ENCODE results near the gene NR2F6. TPM values are rescaled to one million over a fixed set of nuclear protein-coding genes. Genes with fewer than 3 reads are reported as not detected.
"Not testable (repeated sequence)": the region's sequence is repeated elsewhere in the genome, so short reads cannot be mapped to it uniquely, and the experiment has no call there.

The NR2F6 gene
- total RNA-seq, 1 donor from 2014 or later = 59.1 TPM

GRCh38 chr19:17281391-17282304, 35.9 kb upstream of the NR2F6 start, which contains the start of gene ANKLE1:
Gene ANKLE1, plus strand, starts transcription at chr19:17281901. Its CDS starts 20 bp downstream, at chr19:17281921.
- peak within 1 kb of the TSS; percentile 59 for H3K4me3 Mint-ChIP-seq
- DNase-seq (ENCODE audit: low spot score in 2 of 2, unreplicated experiment in 2 of 2) = peak in 1 of 2 experiments; percentile 52
- H3K4me1 Mint-ChIP-seq = peaks cover 2% of the 10 kb centered on the region
- TF ChIP-seq CTCF (IDR thresholded peaks at IDR 0.05; ENCODE audit: unreplicated experiment) = no peak
- H3K9me3 Mint-ChIP-seq = no peaks in the 10 kb centered on the region
- no peak within 1 kb of the TSS for H3K27ac Mint-ChIP-seq
- peaks cover 11% of the 10 kb centered on the region for H3K27me3 Mint-ChIP-seq (ENCODE audit: low read depth)
- peaks cover 10% of the 10 kb centered on the region for H3K36me3 Mint-ChIP-seq

GRCh38 chr19:17279436-17279835, 33.7 kb upstream of the NR2F6 start:
- no peak overlapping the region for H3K4me3 Mint-ChIP-seq
- H3K27ac Mint-ChIP-seq = peak overlapping the region; percentile 4
- no peak for TF ChIP-seq CTCF (IDR thresholded peaks at IDR 0.05; ENCODE audit: unreplicated experiment)
- H3K9me3 Mint-ChIP-seq = no peaks in the 10 kb centered on the region
- peaks cover 23% of the 10 kb centered on the region for H3K36me3 Mint-ChIP-seq
- peaks cover 2% of the 10 kb centered on the region for H3K4me1 Mint-ChIP-seq
- no peak for DNase-seq (ENCODE audit: low spot score in 2 of 2, unreplicated experiment in 2 of 2)
- peaks cover 11% of the 10 kb centered on the region for H3K27me3 Mint-ChIP-seq (ENCODE audit: low read depth)

GRCh38 chr19:17275441-17276175, 29.9 kb upstream of the NR2F6 start:
- no peak for TF ChIP-seq CTCF (IDR thresholded peaks at IDR 0.05; ENCODE audit: unreplicated experiment)
- Mint-ChIP-seq H3K4me1 (no peaks in the 10 kb centered on the region), H3K27ac (no peak overlapping the region), H3K9me3 (no peaks in the 10 kb centered on the region), H3K27me3 (ENCODE audit: low read depth) (no peaks in the 10 kb centered on the region), H3K4me3 (no peak overlapping the region), H3K36me3 (peaks cover 32% of the 10 kb centered on the region)
- no peak for DNase-seq (ENCODE audit: low spot score in 2 of 2, unreplicated experiment in 2 of 2)

DNA sequence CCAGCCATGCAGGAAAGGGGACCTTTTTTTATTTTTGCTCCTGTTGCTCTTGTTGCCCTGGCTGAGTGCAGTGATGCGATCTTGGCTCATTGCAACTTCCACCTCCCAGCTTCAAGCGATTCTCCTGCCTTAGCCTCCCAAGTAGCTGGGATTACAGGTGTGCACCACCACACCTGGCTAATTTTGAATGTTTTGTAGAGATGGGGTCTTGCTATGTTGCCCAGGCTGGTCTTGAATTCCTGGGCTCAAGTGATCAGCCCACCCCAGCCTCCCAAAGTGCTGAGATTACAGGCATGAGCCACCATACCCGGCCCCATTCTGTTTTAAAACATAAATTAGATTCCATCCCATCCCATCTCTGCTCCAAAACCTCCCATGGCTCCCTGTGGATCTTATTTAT, 29.2 kb upstream of the NR2F6 start:
- not testable (repeated sequence) for H3K4me1 Mint-ChIP-seq; H3K4me3 Mint-ChIP-seq; DNase-seq (ENCODE audit: low spot score in 2 of 2, unreplicated experiment in 2 of 2); H3K9me3 Mint-ChIP-seq; H3K27me3 Mint-ChIP-seq (ENCODE audit: low read depth); H3K27ac Mint-ChIP-seq
- H3K36me3 Mint-ChIP-seq = peaks cover 36% of the 10 kb centered on the region

GRCh38 chr19:17268754-17269153, 23.0 kb upstream of the NR2F6 start:
- Mint-ChIP-seq H3K4me3 (peak overlapping the region; percentile 89), H3K36me3 (peaks cover 10% of the 10 kb centered on the region), H3K27me3 (ENCODE audit: low read depth) (no peaks in the 10 kb centered on the region), H3K27ac (no peak overlapping the region), H3K4me1 (peaks cover 8% of the 10 kb centered on the region), H3K9me3 (no peaks in the 10 kb centered on the region)
- TF ChIP-seq CTCF (IDR thresholded peaks at IDR 0.05; ENCODE audit: unreplicated experiment) = no peak
- no peak for DNase-seq (ENCODE audit: low spot score in 2 of 2, unreplicated experiment in 2 of 2)

Data from mesothelial cell of epicardium (in vitro differentiated cells).